Measurements from ENCODE around the gene FUBP3.

The FUBP3 gene

DNA sequence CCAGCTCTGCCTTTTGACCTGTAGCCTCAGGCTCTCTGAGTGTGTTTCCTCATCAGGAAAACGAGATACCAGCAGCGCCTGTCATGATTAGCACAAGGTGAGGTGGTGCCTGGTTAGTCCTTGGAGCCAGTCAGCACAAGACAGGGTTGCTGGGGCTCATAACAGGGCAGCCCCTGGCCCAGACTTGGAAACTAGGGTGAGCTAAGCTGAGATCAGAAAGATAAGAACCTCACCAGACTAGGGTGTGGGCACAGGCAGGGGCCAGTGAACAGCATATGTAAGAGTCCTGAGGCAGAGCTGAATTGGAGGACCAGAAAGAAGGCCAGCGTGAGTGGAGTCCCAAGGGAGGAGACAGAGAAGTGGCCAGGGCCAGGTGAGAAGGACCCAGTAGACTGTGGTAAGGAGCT is 42.7 kb upstream of the FUBP3 start:
- no peak for DNase-seq
- in situ Hi-C loops (cut with HindIII; ENCODE audit: low pct_ligation_motif_present, low sequenced_read_pairs): no loop called here
- Histone ChIP-seq H3K4me3 (ENCODE audit: low read depth, low read length) (no peak overlapping the region), H3K27ac (no peak overlapping the region), H3K36me3 (replicated peaks) (no peaks in the 10 kb centered on the region), H3K27me3 (replicated peaks) (no peaks in the 10 kb centered on the region)
- TF ChIP-seq, protein P1, sequence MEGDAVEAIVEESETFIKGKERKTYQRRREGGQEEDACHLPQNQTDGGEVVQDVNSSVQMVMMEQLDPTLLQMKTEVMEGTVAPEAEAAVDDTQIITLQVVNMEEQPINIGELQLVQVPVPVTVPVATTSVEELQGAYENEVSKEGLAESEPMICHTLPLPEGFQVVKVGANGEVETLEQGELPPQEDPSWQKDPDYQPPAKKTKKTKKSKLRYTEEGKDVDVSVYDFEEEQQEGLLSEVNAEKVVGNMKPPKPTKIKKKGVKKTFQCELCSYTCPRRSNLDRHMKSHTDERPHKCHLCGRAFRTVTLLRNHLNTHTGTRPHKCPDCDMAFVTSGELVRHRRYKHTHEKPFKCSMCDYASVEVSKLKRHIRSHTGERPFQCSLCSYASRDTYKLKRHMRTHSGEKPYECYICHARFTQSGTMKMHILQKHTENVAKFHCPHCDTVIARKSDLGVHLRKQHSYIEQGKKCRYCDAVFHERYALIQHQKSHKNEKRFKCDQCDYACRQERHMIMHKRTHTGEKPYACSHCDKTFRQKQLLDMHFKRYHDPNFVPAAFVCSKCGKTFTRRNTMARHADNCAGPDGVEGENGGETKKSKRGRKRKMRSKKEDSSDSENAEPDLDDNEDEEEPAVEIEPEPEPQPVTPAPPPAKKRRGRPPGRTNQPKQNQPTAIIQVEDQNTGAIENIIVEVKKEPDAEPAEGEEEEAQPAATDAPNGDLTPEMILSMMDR (IDR thresholded peaks at IDR 0.05; ENCODE audit: low read depth, low read length, missing control alignments): no peak

- Histone ChIP-seq H3K36me3 (replicated peaks) (no peaks in the 10 kb centered on the region), H3K27ac (no peak overlapping the region), H3K27me3 (replicated peaks) (no peaks in the 10 kb centered on the region), H3K4me3 (ENCODE audit: low read depth, low read length) (no peak overlapping the region)
- in situ Hi-C loops (cut with HindIII; ENCODE audit: low pct_ligation_motif_present, low sequenced_read_pairs): no loop called here
- no peak for DNase-seq
- TF ChIP-seq, protein P1 (IDR thresholded peaks at IDR 0.05; ENCODE audit: low read depth, low read length, missing control alignments): no peak
These were observed 41.9 kb upstream of the FUBP3 start for GRCh38 chr9:130537346-130538050.

- H3K27ac ChIP-seq: no peak overlapping the region
- H3K4me3 ChIP-seq (ENCODE audit: low read depth, low read length): no peak overlapping the region
- peak; percentile 68 for DNase-seq
- TF ChIP-seq, protein P1 (IDR thresholded peaks at IDR 0.05; ENCODE audit: low read depth, low read length, missing control alignments): no peak
- in situ Hi-C loops (cut with HindIII; ENCODE audit: low pct_ligation_motif_present, low sequenced_read_pairs): no loop called here
- H3K27me3 ChIP-seq (replicated peaks): no peaks in the 10 kb centered on the region
- H3K36me3 ChIP-seq (replicated peaks): no peaks in the 10 kb centered on the region
These were observed 39.8 kb upstream of the FUBP3 start for GRCh38 chr9:130539420-130540223.

GRCh38 chr9:130541533-130541932 is 37.8 kb upstream of the FUBP3 start:
- H3K36me3 ChIP-seq (replicated peaks): no peaks in the 10 kb centered on the region
- no peak for DNase-seq
- no peaks in the 10 kb centered on the region for H3K27me3 ChIP-seq (replicated peaks)
- H3K27ac ChIP-seq: no peak overlapping the region
- in situ Hi-C loops (cut with HindIII; ENCODE audit: low pct_ligation_motif_present, low sequenced_read_pairs): no loop called here
- TF ChIP-seq, protein P1 (IDR thresholded peaks at IDR 0.05; ENCODE audit: low read depth, low read length, missing control alignments): no peak
- H3K4me3 ChIP-seq (ENCODE audit: low read depth, low read length): no peak overlapping the region

DNA sequence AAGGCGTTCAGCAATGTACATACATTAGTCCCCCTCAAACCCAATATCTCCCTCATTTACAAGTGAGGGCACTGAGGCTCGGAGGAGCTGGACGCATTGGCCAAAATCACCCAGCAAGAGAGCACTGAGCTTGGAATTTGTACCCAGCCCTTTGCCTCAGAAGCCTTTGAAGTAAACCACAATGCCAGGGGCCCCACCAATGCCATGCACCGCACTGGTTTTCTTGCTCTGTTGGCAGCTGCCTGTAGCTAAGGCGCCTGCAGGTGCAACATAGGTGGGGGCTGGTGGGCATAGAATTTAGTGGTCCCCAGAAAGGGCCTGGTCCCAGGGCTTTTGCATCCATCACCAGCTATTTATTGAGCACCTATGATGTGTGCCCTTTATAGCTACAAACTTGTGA is 37.3 kb upstream of the FUBP3 start:
- Histone ChIP-seq H3K4me3 (ENCODE audit: low read depth, low read length) (no peak overlapping the region), H3K27ac (no peak overlapping the region), H3K36me3 (replicated peaks) (no peaks in the 10 kb centered on the region), H3K27me3 (replicated peaks) (no peaks in the 10 kb centered on the region)
- no peak for DNase-seq
- in situ Hi-C loops (cut with HindIII; ENCODE audit: low pct_ligation_motif_present, low sequenced_read_pairs): no loop called here
- TF ChIP-seq, protein P1 (IDR thresholded peaks at IDR 0.05; ENCODE audit: low read depth, low read length, missing control alignments): no peak
